Bronchial epithelial cell (primary cell): ENCODE measurements around the gene SLC35G6. TPM values are rescaled to one million over a fixed set of nuclear protein-coding genes. Genes with fewer than 3 reads are reported as not detected.

Source experiments
- DNase-seq: peaks from one replicate; pipeline ENCODE4 v3.0.0-alpha.2; 2010; ENCODE audit warnings: low read depth
- FAIRE-seq: peaks from 2 replicates; lab custom pipeline; 2011; peaks lifted over from hg19 to GRCh38; lab: Jason Lieb, UNC
- H3K27me3 ChIP-seq: 2 replicates; pipeline ENCODE4 v1.5.1; 2011; ENCODE audit warnings: low read length; ENCODE audit not compliant: control insufficient read depth, insufficient read depth
- H3K36me3 ChIP-seq: 2 replicates; pipeline ENCODE4 v1.5.1; 2011; ENCODE audit warnings: low read length; ENCODE audit not compliant: control insufficient read depth, insufficient read depth
- H3K4me3 ChIP-seq: 2 replicates; pipeline ENCODE4 v1.5.1; 2011; ENCODE audit warnings: mild to moderate bottlenecking, low read depth, low read length, control low read depth
- total RNA-seq: library from RNA; depleted of rRNA; stranded (reverse); fragments of >200 nt; gene quantifications from 2 replicates; pipeline ENCODE4 v1.2.1, GENCODE V29; 2014
- TF ChIP-seq, protein P1 (sequence below): IDR thresholded peaks from 2 replicates; pipeline ENCODE4 v1.5.1; 2011; ENCODE audit warnings: mild to moderate bottlenecking, moderate library complexity, low read length, control low read depth, inconsistent platforms; ENCODE audit not compliant: insufficient read depth, severe bottlenecking

Gene SLC35G6
- total RNA-seq, 1 donor from 2014 or later, result not detected

DNA sequence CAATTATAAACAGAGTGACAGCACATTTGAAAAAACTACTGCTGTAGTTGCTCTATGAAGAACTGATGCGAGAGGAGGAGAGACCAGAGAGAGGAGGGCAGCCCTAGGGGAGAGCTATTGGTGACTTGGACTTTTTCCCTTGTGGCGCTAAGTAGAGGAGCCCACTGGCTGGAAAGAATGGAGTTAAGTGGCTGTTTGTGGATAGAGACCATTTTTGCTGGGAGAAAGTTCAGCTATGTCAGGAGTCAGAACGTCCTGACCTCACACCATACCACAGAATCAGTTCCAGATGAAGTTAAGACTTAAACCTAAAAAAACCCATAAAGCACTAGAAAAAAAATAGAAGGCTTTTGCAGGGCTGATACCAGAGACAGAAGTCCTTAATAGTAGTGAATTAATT, 4.9 kb downstream of the SLC35G6 start:
- no peaks in the 10 kb centered on the region for H3K27me3 ChIP-seq
- peaks cover 1% of the 10 kb centered on the region for H3K36me3 ChIP-seq
- DNase-seq (no peak), FAIRE-seq (no peak)
- TF ChIP-seq, protein P1, sequence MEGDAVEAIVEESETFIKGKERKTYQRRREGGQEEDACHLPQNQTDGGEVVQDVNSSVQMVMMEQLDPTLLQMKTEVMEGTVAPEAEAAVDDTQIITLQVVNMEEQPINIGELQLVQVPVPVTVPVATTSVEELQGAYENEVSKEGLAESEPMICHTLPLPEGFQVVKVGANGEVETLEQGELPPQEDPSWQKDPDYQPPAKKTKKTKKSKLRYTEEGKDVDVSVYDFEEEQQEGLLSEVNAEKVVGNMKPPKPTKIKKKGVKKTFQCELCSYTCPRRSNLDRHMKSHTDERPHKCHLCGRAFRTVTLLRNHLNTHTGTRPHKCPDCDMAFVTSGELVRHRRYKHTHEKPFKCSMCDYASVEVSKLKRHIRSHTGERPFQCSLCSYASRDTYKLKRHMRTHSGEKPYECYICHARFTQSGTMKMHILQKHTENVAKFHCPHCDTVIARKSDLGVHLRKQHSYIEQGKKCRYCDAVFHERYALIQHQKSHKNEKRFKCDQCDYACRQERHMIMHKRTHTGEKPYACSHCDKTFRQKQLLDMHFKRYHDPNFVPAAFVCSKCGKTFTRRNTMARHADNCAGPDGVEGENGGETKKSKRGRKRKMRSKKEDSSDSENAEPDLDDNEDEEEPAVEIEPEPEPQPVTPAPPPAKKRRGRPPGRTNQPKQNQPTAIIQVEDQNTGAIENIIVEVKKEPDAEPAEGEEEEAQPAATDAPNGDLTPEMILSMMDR, result no peak
- H3K4me3 ChIP-seq, result peak overlapping the region; percentile 79

DNA sequence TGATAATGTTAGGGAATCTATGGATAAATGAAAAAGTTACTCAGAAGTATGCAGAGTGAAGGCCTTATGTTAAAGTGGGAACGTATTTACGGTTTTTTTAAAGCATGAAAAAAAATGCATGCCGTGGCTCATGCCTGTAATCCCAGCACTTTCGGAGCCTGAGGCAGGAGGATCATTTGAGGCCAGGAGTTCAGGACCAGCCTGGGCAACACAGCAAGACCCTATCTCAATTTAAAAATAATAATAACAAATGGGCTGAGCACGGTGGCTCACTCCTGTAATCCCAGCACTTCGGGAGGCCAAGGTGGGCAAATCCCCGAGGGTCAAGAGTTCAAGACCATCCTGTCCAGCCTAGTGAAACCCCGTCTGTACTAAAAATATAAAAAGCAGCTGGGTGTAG, 8.9 kb downstream of the SLC35G6 start:
- TF ChIP-seq, protein P1, result no peak
- Histone ChIP-seq H3K27me3 (no peaks in the 10 kb centered on the region), H3K4me3 (no peak overlapping the region), H3K36me3 (peaks cover 7% of the 10 kb centered on the region)
- no peak for DNase-seq
- FAIRE-seq, result no peak

DNA sequence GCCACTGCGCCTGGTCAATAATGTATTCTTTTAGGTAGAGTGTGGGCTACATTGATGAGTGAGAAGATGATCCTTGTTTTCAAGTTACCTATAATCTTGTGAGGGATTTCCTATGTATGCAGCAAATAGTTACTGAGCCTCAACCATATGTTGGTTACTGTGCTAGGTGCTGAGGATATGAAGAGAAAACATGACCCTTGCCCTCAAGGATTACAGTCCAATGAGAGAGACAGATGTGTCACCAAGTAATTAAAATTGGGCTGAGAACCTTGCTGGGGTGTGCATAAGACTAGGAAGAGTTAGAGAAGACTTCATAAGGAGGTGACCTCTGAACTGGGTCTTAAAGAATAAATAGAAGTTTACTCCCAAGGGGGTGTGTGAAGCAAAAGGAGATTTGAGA, 10.3 kb downstream of the SLC35G6 start:
- no peaks in the 10 kb centered on the region for H3K27me3 ChIP-seq
- peaks cover 16% of the 10 kb centered on the region for H3K36me3 ChIP-seq
- TF ChIP-seq, protein P1, result no peak
- FAIRE-seq, result no peak
- no peak overlapping the region for H3K4me3 ChIP-seq
- no peak for DNase-seq

DNA sequence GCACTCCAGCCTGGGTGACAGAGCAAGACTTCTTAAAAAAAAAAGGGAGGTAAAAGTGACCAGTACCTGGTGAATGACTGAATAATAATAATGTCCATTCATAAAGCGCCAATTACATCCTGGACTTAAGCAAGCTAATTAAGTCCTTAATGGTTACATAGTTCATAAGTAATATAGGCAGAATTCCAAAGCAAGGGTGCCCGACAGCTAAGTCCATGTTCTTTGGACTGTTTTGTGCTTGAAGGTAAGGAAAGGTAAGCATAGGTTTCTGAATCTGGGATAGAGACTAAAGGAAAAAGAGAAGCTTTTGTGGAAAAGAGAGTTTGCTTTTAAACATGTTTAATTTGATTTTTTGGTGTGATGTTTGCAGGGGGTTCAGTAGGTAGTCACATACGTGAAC, 12.7 kb downstream of the SLC35G6 start:
- H3K27me3 ChIP-seq, result no peaks in the 10 kb centered on the region
- FAIRE-seq (no peak), DNase-seq (no peak)
- peaks cover 33% of the 10 kb centered on the region for H3K36me3 ChIP-seq
- TF ChIP-seq, protein P1, result no peak
- no peak overlapping the region for H3K4me3 ChIP-seq

DNA sequence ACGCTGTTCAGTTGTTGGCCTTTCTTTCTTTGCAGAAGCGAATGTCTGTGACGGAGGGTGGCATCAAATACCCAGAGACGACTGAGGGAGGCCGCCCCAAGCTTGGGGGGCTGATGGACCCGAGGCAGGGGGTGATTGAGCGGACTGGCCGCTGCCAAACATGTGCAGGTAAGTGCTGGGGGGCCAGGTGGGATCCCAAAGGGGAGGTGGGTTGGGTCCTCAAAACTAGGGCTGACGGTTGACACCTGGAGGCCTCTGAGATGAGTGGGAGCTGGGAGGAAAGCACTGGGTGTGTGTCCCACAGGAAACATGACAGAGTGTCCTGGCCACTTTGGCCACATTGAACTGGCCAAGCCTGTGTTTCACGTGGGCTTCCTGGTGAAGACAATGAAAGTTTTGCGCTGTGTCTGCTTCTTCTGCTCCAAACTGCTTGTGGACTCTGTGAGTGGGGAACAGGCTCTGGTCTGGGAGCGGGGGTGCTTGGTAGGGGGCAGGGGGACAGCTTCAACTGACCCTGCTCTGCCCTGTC, 14.7 kb downstream of the SLC35G6 start:
- TF ChIP-seq, protein P1, result no peak
- Histone ChIP-seq H3K27me3 (no peaks in the 10 kb centered on the region), H3K36me3 (peaks cover 46% of the 10 kb centered on the region), H3K4me3 (no peak overlapping the region)
- DNase-seq (no peak), FAIRE-seq (no peak)
